Kidney epithelial cell (primary cell): ENCODE data around the gene TLR8. TPM values are rescaled to one million over a fixed set of nuclear protein-coding genes. Genes with fewer than 3 reads are reported as not detected.

Experiments
- DNase-seq: peaks from one replicate; pipeline ENCODE4 v3.0.0-alpha.2; 2010; ENCODE audit warnings: low read depth
- H3K27me3 ChIP-seq: 2 replicates; pipeline ENCODE4 v1.6.0; 2011; ENCODE audit warnings: low read length; ENCODE audit not compliant: control insufficient read depth, insufficient read depth
- H3K36me3 ChIP-seq: 2 replicates; pipeline ENCODE4 v1.5.1; 2011; ENCODE audit warnings: low read length; ENCODE audit not compliant: control insufficient read depth, insufficient read depth
- H3K4me3 ChIP-seq: 2 replicates; pipeline ENCODE4 v1.5.1; 2011; ENCODE audit warnings: low read depth, mild to moderate bottlenecking, control low read depth, low read length
- total RNA-seq: library from RNA; depleted of rRNA; stranded (reverse); fragments of >200 nt; gene quantifications from 2 replicates; pipeline ENCODE4 v1.2.3, GENCODE V29; 2015
- TF ChIP-seq, protein P1 (sequence below): IDR thresholded peaks from 2 replicates; pipeline ENCODE4 v1.5.1; 2011; ENCODE audit warnings: mild to moderate bottlenecking, moderate library complexity, low read length, control low read depth, inconsistent platforms; ENCODE audit not compliant: insufficient read depth, poor library complexity, severe bottlenecking

TLR8 gene
- total RNA-seq, 1 donor from 2014 or later: not detected

DNA sequence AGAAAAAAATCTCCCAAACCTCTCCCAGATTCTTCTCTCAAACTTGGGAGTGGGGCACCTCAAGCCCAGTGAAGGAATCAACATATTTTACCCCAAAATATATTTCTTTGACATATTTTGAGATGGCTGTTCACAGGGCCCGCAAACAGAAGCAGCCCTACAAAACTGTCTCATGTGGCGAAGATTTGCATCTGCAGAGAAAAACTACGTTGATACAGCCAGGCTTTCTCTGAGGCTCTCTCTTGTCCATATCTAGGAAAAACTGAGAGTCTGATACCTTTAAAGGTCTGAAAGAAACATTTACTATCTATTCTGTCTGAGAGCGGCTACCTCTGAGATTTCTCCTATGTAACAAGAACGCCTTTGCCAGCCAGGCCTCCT lies 45.2 kb downstream of the TLR8 start:
- H3K36me3 ChIP-seq: no peaks in the 10 kb centered on the region
- no peak overlapping the region for H3K4me3 ChIP-seq
- DNase-seq: no peak
- no peaks in the 10 kb centered on the region for H3K27me3 ChIP-seq
- TF ChIP-seq, protein P1, sequence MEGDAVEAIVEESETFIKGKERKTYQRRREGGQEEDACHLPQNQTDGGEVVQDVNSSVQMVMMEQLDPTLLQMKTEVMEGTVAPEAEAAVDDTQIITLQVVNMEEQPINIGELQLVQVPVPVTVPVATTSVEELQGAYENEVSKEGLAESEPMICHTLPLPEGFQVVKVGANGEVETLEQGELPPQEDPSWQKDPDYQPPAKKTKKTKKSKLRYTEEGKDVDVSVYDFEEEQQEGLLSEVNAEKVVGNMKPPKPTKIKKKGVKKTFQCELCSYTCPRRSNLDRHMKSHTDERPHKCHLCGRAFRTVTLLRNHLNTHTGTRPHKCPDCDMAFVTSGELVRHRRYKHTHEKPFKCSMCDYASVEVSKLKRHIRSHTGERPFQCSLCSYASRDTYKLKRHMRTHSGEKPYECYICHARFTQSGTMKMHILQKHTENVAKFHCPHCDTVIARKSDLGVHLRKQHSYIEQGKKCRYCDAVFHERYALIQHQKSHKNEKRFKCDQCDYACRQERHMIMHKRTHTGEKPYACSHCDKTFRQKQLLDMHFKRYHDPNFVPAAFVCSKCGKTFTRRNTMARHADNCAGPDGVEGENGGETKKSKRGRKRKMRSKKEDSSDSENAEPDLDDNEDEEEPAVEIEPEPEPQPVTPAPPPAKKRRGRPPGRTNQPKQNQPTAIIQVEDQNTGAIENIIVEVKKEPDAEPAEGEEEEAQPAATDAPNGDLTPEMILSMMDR: no peak

DNA sequence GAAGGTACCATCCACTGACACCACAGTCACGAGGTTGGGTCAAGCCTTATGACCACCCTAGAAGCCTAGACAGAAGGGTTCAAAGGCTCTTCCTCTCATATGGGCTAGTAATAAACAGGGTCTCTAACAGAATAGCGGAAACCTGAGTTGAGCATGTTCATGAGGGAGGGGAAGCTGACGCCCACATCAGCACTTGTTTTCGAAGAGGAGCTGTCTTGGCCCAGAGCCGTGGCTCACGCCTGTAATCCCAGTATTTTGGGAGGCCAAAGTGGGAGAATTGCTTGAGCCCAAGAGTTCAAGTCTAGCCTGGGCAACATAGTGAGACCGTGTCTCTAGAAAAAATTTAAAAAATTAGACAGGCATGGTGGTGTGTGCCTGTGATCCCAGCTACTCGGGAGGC lies 47.0 kb downstream of the TLR8 start:
- TF ChIP-seq, protein P1: no peak
- no peaks in the 10 kb centered on the region for H3K36me3 ChIP-seq
- DNase-seq: no peak

DNA sequence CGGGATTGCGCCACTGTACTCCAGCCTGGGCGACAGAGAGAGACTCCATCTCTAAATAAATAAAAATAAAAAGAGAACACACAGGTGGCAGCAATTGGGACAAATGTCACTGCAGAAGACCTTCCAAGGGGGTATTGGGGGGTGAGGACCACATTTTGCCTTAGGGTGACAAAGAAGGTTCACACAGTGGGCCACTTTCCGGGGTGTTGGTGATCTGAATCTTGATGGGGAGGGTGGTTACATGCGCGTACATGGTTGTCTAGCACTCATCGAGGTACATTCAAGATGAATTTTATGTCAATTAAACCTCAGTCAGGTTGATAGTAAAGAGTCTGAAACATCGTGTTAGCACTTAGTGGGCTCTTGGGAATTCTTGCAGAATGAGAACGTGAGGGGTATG lies 48.0 kb downstream of the TLR8 start:
- Histone ChIP-seq H3K27me3 (no peaks in the 10 kb centered on the region), H3K36me3 (no peaks in the 10 kb centered on the region), H3K4me3 (no peak overlapping the region)
- TF ChIP-seq, protein P1: no peak
- no peak for DNase-seq

More for the DNA sequence above, 47.0 kb downstream of the TLR8 start:
- no peaks in the 10 kb centered on the region for H3K27me3 ChIP-seq
- no peak overlapping the region for H3K4me3 ChIP-seq

DNA sequence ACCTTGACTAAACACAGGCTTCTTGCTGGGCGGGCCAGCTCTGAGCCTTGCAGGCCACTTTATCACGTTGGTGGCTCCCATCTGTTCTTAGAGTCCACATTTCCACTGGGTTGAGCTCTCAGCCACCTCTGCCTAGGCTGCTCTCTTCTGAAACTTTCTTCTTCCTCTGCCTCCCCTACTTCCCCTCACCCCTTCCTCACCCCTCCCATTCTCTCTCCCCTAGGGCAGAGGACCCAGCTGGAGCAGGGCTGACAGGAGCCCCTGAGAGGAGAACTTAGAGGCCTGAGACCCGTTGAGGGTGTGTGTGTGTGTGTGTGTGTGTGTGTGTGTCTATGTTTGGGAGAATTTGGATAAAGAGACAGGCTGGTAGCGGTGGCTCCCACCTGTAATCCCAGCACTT lies 48.6 kb downstream of the TLR8 start:
- no peaks in the 10 kb centered on the region for H3K27me3 ChIP-seq
- DNase-seq: no peak
- no peak overlapping the region for H3K4me3 ChIP-seq
- H3K36me3 ChIP-seq: no peaks in the 10 kb centered on the region
- TF ChIP-seq, protein P1: no peak

DNA sequence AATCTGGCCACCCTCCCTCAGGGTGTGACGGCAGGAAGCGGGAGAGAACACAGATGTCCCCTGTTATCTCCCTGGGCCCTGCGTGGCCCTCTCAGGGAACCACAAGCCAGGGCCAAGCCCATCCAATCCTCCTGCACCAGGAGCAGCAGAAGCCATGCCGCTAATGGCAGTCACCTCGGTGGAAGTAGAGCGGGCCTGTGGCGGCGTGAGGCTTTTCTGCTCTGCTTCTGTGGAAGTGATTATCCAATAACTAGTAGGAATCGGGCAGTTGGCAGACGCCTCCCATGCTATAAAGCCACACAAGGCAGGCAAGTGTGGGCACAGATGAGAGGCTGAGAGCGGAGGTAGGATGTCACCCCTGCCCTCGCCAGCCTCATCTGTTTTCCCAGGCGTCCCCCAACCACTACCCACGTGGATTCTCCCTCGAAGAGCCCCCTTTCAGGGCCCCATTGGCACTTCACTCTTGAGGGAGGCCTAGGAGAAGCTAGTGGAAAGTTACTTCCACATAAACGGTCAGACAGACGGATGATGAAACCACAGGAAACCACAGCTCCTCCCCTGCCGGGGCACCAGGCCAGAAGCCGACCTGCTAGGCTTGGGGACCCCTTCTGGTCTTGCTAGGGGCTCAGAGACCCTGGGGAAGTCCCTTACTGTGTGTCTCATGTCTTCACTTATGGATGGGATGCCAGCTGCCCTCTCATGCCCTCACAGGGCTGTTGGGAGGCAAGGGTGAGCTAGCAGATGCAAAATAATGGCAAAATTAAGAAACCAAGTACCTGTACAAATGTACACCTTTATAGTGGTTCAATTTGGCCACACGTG lies 49.7 kb downstream of the TLR8 start:
- Histone ChIP-seq H3K36me3 (no peaks in the 10 kb centered on the region), H3K4me3 (no peak overlapping the region), H3K27me3 (no peaks in the 10 kb centered on the region)
- DNase-seq: no peak
- TF ChIP-seq, protein P1: no peak
